Panc1 (cell line): Measurements from ENCODE around the gene FEN1. TPM values are rescaled to one million over a fixed set of nuclear protein-coding genes. Genes with fewer than 3 reads are reported as not detected.

Experiments
- ATAC-seq: fragments of 200-7000 bp; cut with Tn5 transposase; 2 replicates; pipeline ENCODE4 v1.9.1; 2020; ENCODE audit warnings: mild to moderate bottlenecking, moderate library complexity
- BruUV-seq: library from RNA; stranded (reverse); fragments of 400-500 nt; replicated peaks from 2 replicates; lab custom pipeline; 2021; lab: Mats Ljungman, UMichigan
- CTCF ChIA-PET: fragments of 300-600 bp; sonication (Branson Sonifier 250); formaldehyde crosslinking; loops from one replicate; lab custom pipeline; 2022; ENCODE audit warnings: antibody characterized with exemption; lab: Charles Lee
- POLR2A ChIA-PET: fragments of 300-600 bp; sonication (Branson Sonifier 250); formaldehyde crosslinking; loops from one replicate; lab custom pipeline; 2022; ENCODE audit warnings: antibody characterized with exemption; lab: Charles Lee
- DNase-seq: peaks from one replicate; pipeline ENCODE4 v3.0.0-alpha.2; 2010; ENCODE audit warnings: low read depth, low spot score
- H3K27ac ChIP-seq: 2 replicates; pipeline ENCODE4 v1.5.1; 2011; ENCODE audit warnings: mild to moderate bottlenecking, low read length, inconsistent platforms
- H3K27me3 ChIP-seq: fragments of 200-500 bp; sonication (Bioruptor generic); 2 replicates; pipeline ENCODE4 v1.6.0; 2014; ENCODE audit warnings: low read length, inconsistent platforms; ENCODE audit not compliant: control insufficient read depth, insufficient read depth
- H3K36me3 ChIP-seq: fragments of 200-500 bp; sonication (Bioruptor generic); 2 replicates; pipeline ENCODE4 v1.5.1; 2014; ENCODE audit warnings: inconsistent platforms, mild to moderate bottlenecking, low read length, moderate library complexity; ENCODE audit not compliant: control insufficient read depth, insufficient read depth
- H3K4me1 ChIP-seq: 2 replicates; pipeline ENCODE4 v1.5.1; 2011; ENCODE audit warnings: inconsistent platforms, mild to moderate bottlenecking, low read length, moderate library complexity; ENCODE audit not compliant: control insufficient read depth, insufficient read depth
- H3K4me3 ChIP-seq, 2 experiments: 2 replicates each; pipeline ENCODE4 v1.5.1; 2011 to 2012; ENCODE audit warnings: low read depth in 2 of 2, low read length in 2 of 2, mild to moderate bottlenecking in 2 of 2, inconsistent platforms in 1 of 2, moderate library complexity in 1 of 2
- H3K9me3 ChIP-seq: fragments of 200-500 bp; sonication (Bioruptor generic); 2 replicates; pipeline ENCODE4 v1.5.1; 2014; ENCODE audit warnings: low read depth, mild to moderate bottlenecking, inconsistent platforms, low read length, moderate library complexity; ENCODE audit not compliant: control insufficient read depth, insufficient read depth
- POLR2AphosphoS5 ChIP-seq: IDR thresholded peaks from 2 replicates; pipeline ENCODE4 v1.6.1; 2012; ENCODE audit warnings: mild to moderate bottlenecking, low read depth, low read length, moderate library complexity
- SIN3A ChIP-seq: IDR thresholded peaks from 2 replicates; pipeline ENCODE4 v1.6.1; 2012; ENCODE audit warnings: low read depth, mild to moderate bottlenecking, low read length, moderate library complexity, borderline replicate concordance; ENCODE audit not compliant: insufficient read depth
- TCF7L2 ChIP-seq: IDR thresholded peaks from 2 replicates; pipeline ENCODE4 v1.6.1; 2011; ENCODE audit warnings: mild to moderate bottlenecking, low read depth, low read length, inconsistent platforms
- in situ Hi-C: cut with HindIII; loops from 2 replicates; pipeline ENCODE4 v1.10.0; 2016; ENCODE audit warnings: low sequenced_read_pairs, low pct_unique_long_range_greater_than_20kb
- intact Hi-C: fragments of 100-400 bp; cut with micrococcal nuclease; formaldehyde crosslinking; loops from one replicate; pipeline ENCODE4 v1.10.0; 2022; ENCODE audit not compliant: unreplicated experiment
- total RNA-seq: library from RNA; stranded (reverse); gene quantifications from one replicate; pipeline ENCODE4 v1.2.1, GENCODE V29; 2021; ENCODE audit not compliant: unreplicated experiment
- TF ChIP-seq, protein P1 (sequence below): fragments of 450-650 bp; IDR thresholded peaks from 2 replicates; pipeline ENCODE4 v1.5.1; 2017; ENCODE audit warnings: mild to moderate bottlenecking
- TF ChIP-seq, protein P2 (sequence below), 2 experiments: IDR thresholded peaks; 2 replicates each; pipeline ENCODE4 v1.6.1; 2011 to 2012; ENCODE audit warnings: low read depth in 2 of 2, control low read depth in 1 of 2, low read length in 1 of 2, mild to moderate bottlenecking in 1 of 2, moderate library complexity in 1 of 2; ENCODE audit not compliant: insufficient read depth in 1 of 2

The FEN1 gene
- total RNA-seq, 1 experiment from 2014 or later, result 67.6 TPM

DNA sequence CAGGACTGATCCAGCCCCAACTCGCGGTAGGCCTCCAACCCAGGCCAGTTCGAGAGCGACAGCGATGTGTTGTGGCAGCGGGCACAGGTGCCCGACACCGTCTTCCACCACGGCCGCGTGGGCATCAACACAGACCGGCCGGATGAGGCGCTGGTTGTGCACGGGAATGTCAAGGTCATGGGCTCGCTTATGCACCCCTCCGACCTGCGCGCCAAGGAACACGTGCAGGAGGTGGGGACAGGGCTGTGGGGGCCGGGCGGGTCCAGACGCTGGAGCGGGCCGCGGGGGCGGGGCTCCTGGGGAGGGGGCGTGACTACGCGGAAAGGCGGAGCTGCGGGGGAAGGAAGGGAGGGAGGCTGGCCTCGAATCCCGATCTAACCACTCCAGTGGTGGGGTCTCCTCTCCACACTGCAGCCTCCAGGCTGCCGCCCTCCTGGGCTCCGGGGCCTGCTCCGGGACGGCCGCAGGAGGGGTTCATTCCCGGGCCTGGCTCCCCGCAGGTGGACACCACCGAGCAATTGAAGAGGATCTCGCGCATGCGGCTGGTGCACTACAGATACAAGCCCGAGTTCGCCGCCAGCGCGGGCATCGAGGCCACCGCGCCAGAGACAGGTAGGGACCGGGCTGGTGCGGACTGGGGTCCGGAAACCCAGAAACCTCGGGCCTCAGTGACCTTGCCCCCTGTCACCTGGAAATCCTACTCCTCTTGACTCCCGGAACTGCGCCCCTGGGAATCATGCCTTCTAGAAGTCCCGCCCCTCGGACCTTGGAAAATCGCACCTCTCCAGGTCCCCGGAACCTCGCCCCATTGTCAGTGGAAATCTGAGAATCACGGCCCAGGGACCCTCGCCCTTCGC lies 15.2 kb upstream of the FEN1 start:
- H3K36me3 ChIP-seq, result no peaks in the 10 kb centered on the region
- intact Hi-C loops (no loop called here), in situ Hi-C loops (no loop called here)
- no peak overlapping the region for H3K27ac ChIP-seq
- no peak overlapping the region for H3K4me3 ChIP-seq
- ChIA-PET POLR2A (no interaction called here), CTCF (no interaction called here)
- no peaks in the 10 kb centered on the region for H3K9me3 ChIP-seq
- DNase-seq (no peak), ATAC-seq (no peak)
- H3K4me1 ChIP-seq, result peaks cover 1% of the 10 kb centered on the region; the same call in 1 of the 2 replicates
- BruUV-seq, result no TSS peak
- H3K27me3 ChIP-seq, result no peaks in the 10 kb centered on the region
- TF ChIP-seq, protein P1, sequence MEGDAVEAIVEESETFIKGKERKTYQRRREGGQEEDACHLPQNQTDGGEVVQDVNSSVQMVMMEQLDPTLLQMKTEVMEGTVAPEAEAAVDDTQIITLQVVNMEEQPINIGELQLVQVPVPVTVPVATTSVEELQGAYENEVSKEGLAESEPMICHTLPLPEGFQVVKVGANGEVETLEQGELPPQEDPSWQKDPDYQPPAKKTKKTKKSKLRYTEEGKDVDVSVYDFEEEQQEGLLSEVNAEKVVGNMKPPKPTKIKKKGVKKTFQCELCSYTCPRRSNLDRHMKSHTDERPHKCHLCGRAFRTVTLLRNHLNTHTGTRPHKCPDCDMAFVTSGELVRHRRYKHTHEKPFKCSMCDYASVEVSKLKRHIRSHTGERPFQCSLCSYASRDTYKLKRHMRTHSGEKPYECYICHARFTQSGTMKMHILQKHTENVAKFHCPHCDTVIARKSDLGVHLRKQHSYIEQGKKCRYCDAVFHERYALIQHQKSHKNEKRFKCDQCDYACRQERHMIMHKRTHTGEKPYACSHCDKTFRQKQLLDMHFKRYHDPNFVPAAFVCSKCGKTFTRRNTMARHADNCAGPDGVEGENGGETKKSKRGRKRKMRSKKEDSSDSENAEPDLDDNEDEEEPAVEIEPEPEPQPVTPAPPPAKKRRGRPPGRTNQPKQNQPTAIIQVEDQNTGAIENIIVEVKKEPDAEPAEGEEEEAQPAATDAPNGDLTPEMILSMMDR, result no peak
- TF ChIP-seq TCF7L2, result no peak
- no peak for TF ChIP-seq POLR2AphosphoS5
- TF ChIP-seq, protein P2, sequence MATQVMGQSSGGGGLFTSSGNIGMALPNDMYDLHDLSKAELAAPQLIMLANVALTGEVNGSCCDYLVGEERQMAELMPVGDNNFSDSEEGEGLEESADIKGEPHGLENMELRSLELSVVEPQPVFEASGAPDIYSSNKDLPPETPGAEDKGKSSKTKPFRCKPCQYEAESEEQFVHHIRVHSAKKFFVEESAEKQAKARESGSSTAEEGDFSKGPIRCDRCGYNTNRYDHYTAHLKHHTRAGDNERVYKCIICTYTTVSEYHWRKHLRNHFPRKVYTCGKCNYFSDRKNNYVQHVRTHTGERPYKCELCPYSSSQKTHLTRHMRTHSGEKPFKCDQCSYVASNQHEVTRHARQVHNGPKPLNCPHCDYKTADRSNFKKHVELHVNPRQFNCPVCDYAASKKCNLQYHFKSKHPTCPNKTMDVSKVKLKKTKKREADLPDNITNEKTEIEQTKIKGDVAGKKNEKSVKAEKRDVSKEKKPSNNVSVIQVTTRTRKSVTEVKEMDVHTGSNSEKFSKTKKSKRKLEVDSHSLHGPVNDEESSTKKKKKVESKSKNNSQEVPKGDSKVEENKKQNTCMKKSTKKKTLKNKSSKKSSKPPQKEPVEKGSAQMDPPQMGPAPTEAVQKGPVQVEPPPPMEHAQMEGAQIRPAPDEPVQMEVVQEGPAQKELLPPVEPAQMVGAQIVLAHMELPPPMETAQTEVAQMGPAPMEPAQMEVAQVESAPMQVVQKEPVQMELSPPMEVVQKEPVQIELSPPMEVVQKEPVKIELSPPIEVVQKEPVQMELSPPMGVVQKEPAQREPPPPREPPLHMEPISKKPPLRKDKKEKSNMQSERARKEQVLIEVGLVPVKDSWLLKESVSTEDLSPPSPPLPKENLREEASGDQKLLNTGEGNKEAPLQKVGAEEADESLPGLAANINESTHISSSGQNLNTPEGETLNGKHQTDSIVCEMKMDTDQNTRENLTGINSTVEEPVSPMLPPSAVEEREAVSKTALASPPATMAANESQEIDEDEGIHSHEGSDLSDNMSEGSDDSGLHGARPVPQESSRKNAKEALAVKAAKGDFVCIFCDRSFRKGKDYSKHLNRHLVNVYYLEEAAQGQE (IDR thresholded peaks at IDR 0.05; ENCODE audit: insufficient read depth in 1 of 2, low read depth in 2 of 2, low read length in 1 of 2), result no peak
- no peak for TF ChIP-seq SIN3A

DNA sequence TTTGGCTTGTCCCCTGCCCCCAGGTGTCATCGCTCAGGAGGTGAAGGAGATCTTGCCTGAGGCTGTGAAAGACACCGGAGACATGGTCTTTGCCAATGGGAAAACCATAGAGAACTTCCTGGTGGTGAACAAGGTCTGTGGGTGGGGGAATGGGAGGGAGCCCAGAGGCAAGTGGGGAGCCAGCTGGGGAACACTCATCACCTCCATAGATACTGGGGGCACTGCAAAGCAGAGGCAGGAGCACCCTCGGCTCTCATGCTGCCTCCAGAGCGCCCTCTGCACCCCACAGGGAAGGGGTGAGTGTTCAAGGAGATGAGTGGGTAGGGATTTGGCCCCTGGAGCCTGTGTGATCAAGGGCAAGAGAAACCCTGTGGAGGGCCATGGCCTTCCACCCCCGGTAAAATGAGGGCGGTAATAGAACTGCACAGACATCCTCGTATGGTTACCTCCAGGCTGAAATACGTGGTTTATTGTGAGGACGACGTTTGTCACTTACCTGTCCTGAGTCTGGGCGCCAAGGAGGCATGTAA lies 14.3 kb upstream of the FEN1 start:
- Histone ChIP-seq H3K36me3 (no peaks in the 10 kb centered on the region), H3K9me3 (no peaks in the 10 kb centered on the region), H3K27me3 (no peaks in the 10 kb centered on the region), H3K27ac (no peak overlapping the region), H3K4me1 (no peaks in the 10 kb centered on the region), H3K4me3 (no peak overlapping the region)
- TF ChIP-seq, protein P1, result no peak
- TF ChIP-seq, protein P2 (IDR thresholded peaks at IDR 0.05; ENCODE audit: insufficient read depth in 1 of 2, low read depth in 2 of 2, low read length in 1 of 2), result no peak
- TF ChIP-seq TCF7L2 (no peak), POLR2AphosphoS5 (no peak), SIN3A (no peak)
- no peak for DNase-seq
- CTCF ChIA-PET, result interaction anchor here (0.8 kb wide), 1 partner anchor 34 kb away, joined by 3 read pairs; no protein-coding TSS in a partner anchor
- POLR2A ChIA-PET, result no interaction called here
- in situ Hi-C loops, result no loop called here
- intact Hi-C loops, result no loop called here
- BruUV-seq, result no TSS peak
- ATAC-seq, result no peak
